Measurements from ENCODE around the gene SIGMAR1. TPM values are rescaled to one million over a fixed set of nuclear protein-coding genes. Genes with fewer than 3 reads are reported as not detected.

The SIGMAR1 gene
- total RNA-seq, 2 donors from 2014 or later, result 103 to 142 TPM

DNA sequence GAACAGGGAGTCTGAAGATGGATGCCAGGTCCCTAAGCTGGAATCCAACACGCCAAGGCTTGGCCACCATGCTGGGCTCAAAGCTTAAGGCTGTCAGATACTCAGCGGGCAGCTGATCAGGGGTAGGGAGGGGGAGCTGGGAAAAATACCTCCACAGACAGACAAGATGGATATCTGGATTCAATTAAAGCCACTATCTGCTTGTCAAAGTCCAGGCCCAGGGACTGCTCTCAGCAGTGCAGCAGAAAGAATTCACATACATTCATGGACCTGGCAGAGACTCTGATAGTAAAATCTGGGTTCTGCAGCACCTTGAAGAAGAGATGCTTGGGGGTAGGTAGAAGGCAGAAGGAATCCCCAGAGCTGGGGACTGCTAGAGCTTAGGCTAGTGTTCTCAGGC lies 22.5 kb downstream of the SIGMAR1 start:
- peaks cover 12 to 14% of the 10 kb centered on the region in 2 donors for H3K36me3 ChIP-seq
- 74% methylated on average over 2 of the region's 2 CpGs for WGBS
- intact Hi-C loops (cut with DNase I), result no loop called here

DNA sequence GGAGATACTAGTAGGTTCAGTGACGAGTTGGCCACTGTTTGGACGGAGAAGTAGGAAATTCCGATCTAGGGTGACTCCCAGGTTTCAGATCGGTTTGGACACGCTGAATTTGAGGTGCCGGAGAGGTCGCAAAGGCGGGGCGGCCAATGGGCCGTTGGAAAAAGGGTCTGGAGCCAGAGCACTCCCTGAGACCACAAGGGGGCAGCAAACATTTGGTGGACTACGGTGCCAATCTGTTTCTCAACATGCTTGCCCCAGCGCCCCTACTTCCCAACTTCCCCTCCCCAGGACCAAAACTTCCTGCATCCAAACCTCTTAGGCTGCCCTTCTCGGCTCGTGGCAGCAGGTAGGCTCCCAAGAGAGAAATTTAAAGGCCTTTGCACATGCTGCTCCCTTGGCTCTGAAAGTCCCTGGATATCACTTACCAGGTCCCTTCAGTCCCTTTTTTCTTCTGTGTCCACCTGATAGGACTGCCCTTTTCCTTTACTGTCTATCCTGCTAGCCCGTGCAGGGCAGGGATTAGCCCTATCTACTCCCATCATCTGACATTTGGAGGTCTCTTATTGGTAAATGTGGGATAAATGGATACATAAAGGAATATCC lies 24.7 kb downstream of the SIGMAR1 start:
- H3K9me3 ChIP-seq, result no peaks in the 10 kb centered on the region
- peak; percentile 85 for DNase-seq (ENCODE audit: low spot score)
- 2% methylated on average over 15 of the region's 15 CpGs for WGBS
- H3K4me1 ChIP-seq (replicated peaks), result peaks cover 4% of the 10 kb centered on the region
- peak overlapping the region; percentile 76 to 89 for H3K27ac ChIP-seq
- H3K36me3 ChIP-seq, result peaks cover 12 to 14% of the 10 kb centered on the region in 2 donors
- no peak for TF ChIP-seq POLR2A (IDR thresholded peaks at IDR 0.05)
- TF ChIP-seq, protein P1, sequence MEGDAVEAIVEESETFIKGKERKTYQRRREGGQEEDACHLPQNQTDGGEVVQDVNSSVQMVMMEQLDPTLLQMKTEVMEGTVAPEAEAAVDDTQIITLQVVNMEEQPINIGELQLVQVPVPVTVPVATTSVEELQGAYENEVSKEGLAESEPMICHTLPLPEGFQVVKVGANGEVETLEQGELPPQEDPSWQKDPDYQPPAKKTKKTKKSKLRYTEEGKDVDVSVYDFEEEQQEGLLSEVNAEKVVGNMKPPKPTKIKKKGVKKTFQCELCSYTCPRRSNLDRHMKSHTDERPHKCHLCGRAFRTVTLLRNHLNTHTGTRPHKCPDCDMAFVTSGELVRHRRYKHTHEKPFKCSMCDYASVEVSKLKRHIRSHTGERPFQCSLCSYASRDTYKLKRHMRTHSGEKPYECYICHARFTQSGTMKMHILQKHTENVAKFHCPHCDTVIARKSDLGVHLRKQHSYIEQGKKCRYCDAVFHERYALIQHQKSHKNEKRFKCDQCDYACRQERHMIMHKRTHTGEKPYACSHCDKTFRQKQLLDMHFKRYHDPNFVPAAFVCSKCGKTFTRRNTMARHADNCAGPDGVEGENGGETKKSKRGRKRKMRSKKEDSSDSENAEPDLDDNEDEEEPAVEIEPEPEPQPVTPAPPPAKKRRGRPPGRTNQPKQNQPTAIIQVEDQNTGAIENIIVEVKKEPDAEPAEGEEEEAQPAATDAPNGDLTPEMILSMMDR (IDR thresholded peaks at IDR 0.05), result peak; percentile 76 to 88 (median 82)
- TF ChIP-seq POLR2AphosphoS5 (IDR thresholded peaks at IDR 0.05), result peak; percentile 35
- intact Hi-C loops (cut with DNase I), result loop anchor here (2.0 kb wide), 1 partner anchor 24 kb away; the partner anchor contains the start of gene SIGMAR1
- peak overlapping the region; percentile 69 to 70 for H3K4me3 ChIP-seq
- no peaks in the 10 kb centered on the region for H3K27me3 ChIP-seq (replicated peaks; ENCODE audit: insufficient read depth)

More for the DNA sequence above, 22.5 kb downstream of the SIGMAR1 start:
- H3K4me1 ChIP-seq (replicated peaks), result peaks cover 11% of the 10 kb centered on the region
- H3K27ac ChIP-seq, result no peak overlapping the region
- DNase-seq (ENCODE audit: low spot score), result no peak
- H3K4me3 ChIP-seq, result no peak overlapping the region
- TF ChIP-seq POLR2A (IDR thresholded peaks at IDR 0.05) (no peak), POLR2AphosphoS5 (IDR thresholded peaks at IDR 0.05) (no peak)
- TF ChIP-seq, protein P1 (IDR thresholded peaks at IDR 0.05), result no peak
- H3K27me3 ChIP-seq (replicated peaks; ENCODE audit: insufficient read depth), result no peaks in the 10 kb centered on the region
- H3K9me3 ChIP-seq, result no peaks in the 10 kb centered on the region

DNA sequence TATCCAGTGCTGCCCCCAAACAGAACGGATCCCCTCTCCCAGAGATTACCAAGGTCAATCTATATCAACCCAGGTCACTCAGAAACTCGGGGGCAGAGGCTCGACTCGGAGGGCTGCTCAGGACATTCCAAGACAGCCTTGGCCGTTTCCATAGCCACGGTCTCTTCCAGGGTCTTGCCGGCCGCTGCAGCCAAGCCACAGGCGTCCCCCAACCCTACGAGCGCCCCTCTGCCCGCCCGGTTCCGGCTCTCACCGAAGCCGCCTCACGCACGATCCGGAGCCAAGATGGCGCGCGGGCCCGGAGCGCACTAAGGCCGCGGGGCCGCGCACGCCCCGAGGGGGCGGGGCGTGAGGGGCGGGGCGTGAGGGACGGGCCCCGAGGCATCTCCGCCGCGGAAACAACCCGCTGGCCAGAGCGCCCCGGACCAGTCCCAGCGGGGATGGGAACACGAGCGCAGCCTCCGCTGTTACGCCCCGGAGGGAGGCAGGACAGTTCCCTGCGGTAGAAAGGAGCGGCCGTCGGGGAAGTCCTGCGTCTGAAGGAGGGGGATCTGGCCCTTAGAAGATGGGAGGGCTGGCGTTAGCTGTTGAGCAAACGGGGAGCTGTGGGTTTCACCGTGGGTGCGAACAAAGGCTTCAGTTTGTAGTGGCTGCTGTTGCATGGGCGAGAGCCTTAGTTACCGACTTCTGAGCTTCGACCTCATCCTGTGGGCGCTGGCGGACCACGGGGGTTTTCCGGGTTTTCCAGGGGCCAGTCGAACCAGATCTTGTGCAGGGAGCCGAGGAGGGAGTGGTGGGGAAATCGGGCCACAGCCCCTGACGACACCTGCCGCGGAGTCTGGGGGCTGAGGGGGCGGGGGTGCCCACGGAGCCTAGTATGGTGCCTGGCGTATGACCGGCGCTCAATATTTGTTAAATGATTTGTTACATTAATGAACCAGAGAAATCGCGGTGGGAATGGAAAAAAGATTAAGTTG lies 25.5 kb downstream of the SIGMAR1 start, which contains the start of gene RPP25L:
Gene RPP25L (minus strand): TSS at position 287 of the 977 bp plus-strand sequence. CDS start 801 bp downstream, outside the sequence.
- peak within 1 kb of the TSS; percentile 69 to 70 for H3K4me3 ChIP-seq
- intact Hi-C loops (cut with DNase I), result loop anchor here (2.0 kb wide), 1 partner anchor 25 kb away; the partner anchor contains the start of gene SIGMAR1
- peak within 1 kb of the TSS; percentile 76 to 89 for H3K27ac ChIP-seq
- peaks cover 9 to 10% of the 10 kb centered on the region in 2 donors for H3K36me3 ChIP-seq
- TF ChIP-seq, protein P1 (IDR thresholded peaks at IDR 0.05), result peak in 2 of 4 experiments; percentile 14 to 21
- TF ChIP-seq POLR2A (IDR thresholded peaks at IDR 0.05), result peak; percentile 98
- TF ChIP-seq POLR2AphosphoS5 (IDR thresholded peaks at IDR 0.05), result peak; percentile 91
- H3K4me1 ChIP-seq (replicated peaks), result peaks cover 4% of the 10 kb centered on the region
- under 1% methylated on average over 77 of the region's 77 CpGs for WGBS
- no peaks in the 10 kb centered on the region for H3K27me3 ChIP-seq (replicated peaks; ENCODE audit: insufficient read depth)
- no peaks in the 10 kb centered on the region for H3K9me3 ChIP-seq
- DNase-seq (ENCODE audit: low spot score), result peak; percentile 82

DNA sequence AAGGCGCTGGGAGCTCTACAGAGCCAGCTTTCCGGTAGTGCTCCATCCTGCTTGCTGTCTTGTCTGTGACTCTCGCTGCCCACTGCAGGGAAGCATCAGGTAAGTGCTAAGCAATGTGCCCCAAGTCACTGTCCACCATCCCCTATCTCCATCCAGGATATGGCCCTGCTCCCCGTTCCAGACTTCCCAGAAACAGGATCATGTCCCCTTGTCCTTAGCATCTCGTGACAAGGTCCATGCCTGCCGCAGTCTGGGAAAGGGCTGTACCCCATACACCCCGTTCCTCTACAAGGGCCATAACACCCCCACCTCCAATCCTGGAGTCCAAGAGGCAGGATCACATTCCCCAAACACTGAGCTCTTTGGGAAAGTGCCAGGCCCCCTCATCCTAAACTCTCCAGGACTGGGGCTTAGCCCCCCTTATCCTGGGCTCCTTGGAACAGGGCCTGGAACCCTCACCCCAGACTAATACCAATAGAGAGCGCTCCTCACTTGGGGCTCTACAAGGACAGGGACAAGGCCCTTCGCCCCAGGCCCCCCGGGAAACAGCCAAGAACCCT lies 26.3 kb downstream of the SIGMAR1 start:
- WGBS, result 32% methylated on average over 10 of the region's 10 CpGs
- TF ChIP-seq POLR2A (IDR thresholded peaks at IDR 0.05), result no peak
- TF ChIP-seq, protein P1 (IDR thresholded peaks at IDR 0.05), result no peak
- no peak for TF ChIP-seq POLR2AphosphoS5 (IDR thresholded peaks at IDR 0.05)
- Histone ChIP-seq H3K36me3 (peaks cover 1 to 4% of the 10 kb centered on the region in 2 donors), H3K9me3 (no peaks in the 10 kb centered on the region), H3K4me1 (replicated peaks) (peaks cover 4% of the 10 kb centered on the region), H3K27ac (peak overlapping the region; percentile 76 to 89), H3K27me3 (replicated peaks; ENCODE audit: insufficient read depth) (no peaks in the 10 kb centered on the region), H3K4me3 (peak overlapping the region; percentile 69 to 70)
- no peak for DNase-seq (ENCODE audit: low spot score)
- intact Hi-C loops (cut with DNase I), result no loop called here
